GM18508 (cell line): Measurements from ENCODE around the gene TMEM184B.
"Not testable (repeated sequence)": the region's sequence is repeated elsewhere in the genome, so short reads cannot be mapped to it uniquely, and the experiment has no call there.

Source experiments
- ATAC-seq: cut with Tn5 transposase; IDR thresholded peaks from one replicate; pipeline ENCODE4 v1.9.1; 2021; ENCODE audit warnings: moderate number of reproducible peaks; ENCODE audit not compliant: insufficient read depth, unreplicated experiment

The TMEM184B gene

GRCh38 chr22:38191055-38191454 is 81.8 kb downstream of the TMEM184B start:
- ATAC-seq, result no peak

DNA sequence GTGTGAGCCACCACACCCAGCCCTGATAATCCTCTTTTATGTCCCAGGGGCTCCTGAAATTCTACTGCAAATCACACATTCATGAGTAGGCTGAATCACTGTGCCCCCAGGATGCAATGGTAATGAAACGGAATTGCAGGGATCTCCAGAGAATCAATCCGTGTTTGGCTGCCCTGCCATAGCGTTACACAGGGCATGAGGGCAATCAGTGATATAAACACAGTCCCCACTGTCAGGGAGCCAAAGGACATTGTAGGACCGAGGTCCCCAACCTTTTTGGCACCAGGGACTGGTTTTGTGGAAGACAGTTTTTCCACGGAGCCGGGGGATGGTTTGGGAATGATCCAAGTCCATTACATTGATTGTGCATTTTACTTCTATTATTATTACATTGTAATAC is 82.2 kb downstream of the TMEM184B start:
- ATAC-seq, result no peak

- no peak for ATAC-seq
Measured at GRCh38 chr22:38189104-38189503, 83.7 kb downstream of the TMEM184B start.

GRCh38 chr22:38187413-38188212 is 85.2 kb downstream of the TMEM184B start:
- ATAC-seq, result no peak

GRCh38 chr22:38186429-38186828 is 86.4 kb downstream of the TMEM184B start:
- no peak for ATAC-seq

GRCh38 chr22:38184788-38185187 is 88.0 kb downstream of the TMEM184B start:
- no peak for ATAC-seq

DNA sequence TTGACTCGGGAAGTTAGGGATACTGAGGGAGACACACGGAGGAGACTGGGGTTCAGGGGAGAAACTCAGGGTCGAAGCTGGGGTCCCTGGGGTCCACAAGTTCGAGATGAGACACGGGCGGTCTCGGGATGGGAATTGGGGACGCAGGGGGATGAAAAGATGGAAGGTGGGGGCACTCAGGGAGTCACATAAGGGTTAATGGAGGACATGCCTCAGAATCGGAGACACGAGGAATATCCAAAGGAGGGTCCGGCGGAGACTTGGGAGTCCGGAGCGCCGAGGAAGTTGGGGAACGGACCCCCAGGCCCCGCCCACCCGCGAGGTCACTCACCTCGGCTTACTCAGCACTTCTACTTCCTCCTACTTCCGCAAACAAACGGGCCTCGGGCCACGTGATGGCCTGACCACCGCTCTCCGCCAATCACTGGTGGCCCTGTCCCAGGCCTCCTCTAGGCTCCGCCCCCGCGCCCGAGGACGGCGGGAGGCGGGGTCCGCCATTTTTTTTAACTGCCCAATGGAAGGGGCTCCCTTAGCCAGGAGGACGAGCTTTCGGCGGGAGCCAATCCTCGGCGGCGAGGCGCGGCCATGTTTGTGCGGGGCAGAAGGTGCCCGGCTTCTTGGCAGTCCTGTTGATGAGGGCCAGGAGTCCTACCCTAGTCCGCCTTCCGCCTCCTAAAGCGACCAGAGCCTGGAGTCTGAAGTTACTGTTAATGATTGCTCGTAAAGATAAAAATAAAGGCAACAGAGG is 91.2 kb downstream of the TMEM184B start, which contains the start of gene PLA2G6:
PLA2G6 (minus strand) TSS at position 378 of the 748 bp plus-strand sequence. CDS start 12,404 bp downstream, outside the sequence.
- ATAC-seq, result peak; percentile 52

GRCh38 chr22:38180841-38181452 is 91.9 kb downstream of the TMEM184B start:
- no peak for ATAC-seq

DNA sequence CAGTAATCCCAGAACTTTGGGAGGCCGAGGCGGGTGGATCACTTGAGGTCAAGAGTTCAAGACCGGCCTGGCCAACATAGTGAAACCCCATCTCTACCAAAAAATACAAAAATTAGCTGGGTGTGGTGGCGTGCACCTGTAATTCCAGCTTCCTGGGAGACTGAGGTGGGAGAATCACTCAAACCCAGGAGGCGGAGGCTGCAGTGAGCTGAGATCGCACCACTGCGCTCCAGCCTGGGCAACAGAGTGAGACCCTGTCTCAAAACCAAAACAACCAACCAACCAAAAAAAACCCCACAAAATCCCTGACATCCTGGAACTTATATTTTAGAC is 94.2 kb downstream of the TMEM184B start:
- ATAC-seq, result not testable (repeated sequence)

- no peak for ATAC-seq
Measured at GRCh38 chr22:38177926-38178604, 94.7 kb downstream of the TMEM184B start.

- not testable (repeated sequence) for ATAC-seq
Measured at GRCh38 chr22:38177571-38177925, 95.3 kb downstream of the TMEM184B start.

DNA sequence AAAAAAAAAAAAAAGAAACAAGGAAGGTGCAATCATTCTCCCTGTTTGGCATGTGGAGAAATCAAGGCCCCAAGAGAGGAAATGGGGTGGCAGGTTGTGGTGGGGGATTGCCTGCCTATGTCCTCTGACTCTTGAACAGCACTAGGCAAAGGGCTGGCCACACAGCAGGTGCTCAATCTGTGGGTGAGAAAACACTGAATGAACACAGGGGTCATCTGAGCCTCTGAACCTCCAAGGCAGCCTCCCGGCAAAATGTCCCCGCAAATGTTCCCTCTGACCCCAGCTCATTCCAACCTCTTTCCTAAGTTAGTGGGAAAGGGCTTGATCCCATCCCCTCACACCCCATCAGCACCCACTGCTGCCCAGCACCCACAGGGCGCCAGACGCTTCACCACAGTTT is 95.8 kb downstream of the TMEM184B start:
- ATAC-seq, result no peak

DNA sequence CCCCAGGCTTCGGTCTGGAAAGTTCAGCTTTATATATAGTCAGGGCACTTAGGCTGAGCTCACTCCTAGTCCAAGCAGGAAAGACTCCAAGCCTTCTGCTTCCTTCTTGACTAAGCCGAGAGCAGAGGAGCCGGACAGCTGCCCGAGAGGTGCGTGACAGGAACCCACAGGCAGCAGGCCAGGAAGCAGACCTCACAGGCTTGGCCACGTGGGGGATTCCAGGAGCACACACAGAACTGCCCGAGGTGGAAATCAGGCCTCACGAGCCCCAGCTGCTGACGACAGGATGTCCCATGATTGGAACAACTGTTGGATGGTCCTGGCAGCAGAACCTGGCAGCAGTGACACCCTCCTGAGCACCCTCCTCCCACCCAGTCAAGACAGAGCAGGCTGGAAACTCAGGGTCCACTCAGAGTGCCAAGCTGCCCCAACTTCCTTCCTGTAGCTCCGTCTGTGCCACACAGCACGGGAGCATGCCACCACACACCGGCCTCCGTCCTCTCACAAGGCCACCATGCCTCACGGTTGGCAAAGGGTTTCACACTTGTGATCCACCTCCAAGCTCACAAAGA is 96.6 kb downstream of the TMEM184B start:
- ATAC-seq, result no peak

DNA sequence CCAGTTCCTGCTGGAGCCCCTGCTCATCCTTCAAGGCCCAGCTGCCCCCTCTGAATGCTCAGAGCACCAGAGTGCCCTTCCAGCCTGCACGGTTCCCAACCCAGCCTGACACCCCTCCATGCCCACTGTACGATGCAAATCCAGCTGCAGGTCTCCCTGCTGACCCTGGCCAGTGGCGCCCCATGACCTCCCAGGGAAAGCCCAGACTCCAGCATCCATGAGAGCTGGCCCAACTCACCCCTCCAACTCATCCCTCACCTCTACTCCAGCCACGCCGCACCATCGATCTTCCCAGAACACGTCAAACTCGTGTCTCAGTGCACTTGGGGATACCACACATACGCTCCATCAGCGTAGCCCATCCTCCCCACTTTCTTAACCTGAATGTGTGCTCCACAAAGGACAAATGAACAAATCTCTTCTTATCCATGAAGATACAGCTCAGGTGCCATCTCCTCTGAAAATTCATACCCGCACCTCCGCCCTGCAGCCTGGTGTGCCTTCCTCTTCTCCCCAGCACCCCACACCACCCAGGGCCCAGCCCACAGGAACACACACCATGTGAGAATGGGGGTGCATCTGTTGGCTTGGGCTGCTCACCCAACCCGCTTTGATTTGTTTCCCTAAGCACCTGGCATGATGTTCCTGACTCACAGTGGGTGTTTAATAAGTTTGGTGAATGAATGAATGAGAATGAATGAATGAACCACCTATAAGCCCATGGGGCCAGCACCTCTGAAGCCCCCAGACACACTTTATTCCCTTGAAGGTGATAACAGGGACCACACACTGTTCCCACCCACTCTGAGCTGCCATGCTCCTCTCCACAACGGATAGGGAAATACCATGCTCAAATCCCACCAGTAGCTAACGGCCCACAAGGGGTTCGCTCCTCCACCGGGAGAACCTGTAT is 97.3 kb downstream of the TMEM184B start:
- no peak for ATAC-seq

DNA sequence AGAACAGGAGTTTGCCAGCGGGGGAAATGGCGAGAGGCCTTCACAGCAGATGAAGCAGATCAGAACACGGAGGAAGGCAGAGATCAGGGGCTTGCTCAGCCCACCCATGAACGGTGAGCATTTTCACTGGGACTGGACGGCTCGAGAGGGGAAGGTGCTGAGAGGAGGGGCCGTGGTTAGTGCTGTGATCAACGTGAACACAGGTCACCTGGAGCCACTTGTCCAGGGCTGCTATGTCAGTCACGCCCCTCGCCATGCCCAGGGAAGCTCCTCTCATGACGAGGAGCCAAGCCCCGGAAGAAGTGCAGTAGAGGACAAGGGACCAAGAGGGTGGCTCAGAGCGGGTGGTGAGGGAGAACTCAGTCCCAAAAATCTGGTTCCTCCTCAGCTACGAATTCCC is 98.2 kb downstream of the TMEM184B start:
- ATAC-seq, result no peak

GRCh38 chr22:38173641-38173906 is 99.2 kb downstream of the TMEM184B start:
- ATAC-seq, result no peak

DNA sequence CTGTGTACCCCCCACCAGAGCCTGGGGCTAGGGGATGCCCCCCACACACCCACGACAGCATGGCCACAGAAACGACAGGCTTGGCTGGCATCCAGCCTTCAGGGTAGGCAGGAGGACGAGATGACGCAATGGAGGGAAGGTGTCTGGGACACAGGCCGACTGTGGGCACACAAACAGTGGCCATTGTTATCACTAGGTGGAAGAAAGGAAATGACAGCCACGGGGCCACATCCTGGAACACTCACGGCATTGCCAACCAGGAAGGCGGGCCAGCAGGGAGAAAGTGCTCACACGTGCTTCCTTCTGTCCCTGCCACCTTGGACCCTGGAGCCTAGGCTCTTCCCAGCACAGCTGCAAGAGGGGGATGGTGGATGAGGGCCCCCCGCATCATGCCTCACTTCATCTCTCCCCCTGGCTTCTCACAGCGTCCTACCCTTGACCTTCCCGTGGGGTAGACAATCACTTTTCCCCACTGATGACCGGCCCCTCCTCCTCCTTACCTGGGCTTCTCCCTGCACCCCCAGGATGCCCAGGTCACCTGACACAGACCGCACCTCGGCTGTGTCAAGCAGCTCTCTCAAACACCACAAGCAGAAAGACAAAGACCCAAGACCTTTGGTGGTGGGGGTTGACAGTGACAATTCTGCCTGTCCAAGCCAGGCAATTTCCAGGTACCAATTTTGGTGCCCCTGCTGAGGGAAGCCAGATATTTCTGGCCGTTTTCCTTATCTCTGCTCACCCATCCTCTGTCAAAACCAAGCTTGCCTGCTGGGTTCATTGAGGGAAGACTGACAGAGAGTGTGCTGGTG is 99.8 kb downstream of the TMEM184B start:
- ATAC-seq, result no peak

- no peak for ATAC-seq
Measured at GRCh38 chr22:38171927-38172831, 100.6 kb downstream of the TMEM184B start.
